HTERT RPE-1 (cell line): ENCODE measurements around the gene TOMM34.

Experiments used
- in situ Hi-C: fragments of 300-500 bp; cut with MboI; formaldehyde crosslinking; loops from 4 replicates; pipeline ENCODE4 v1.14.3; 2020; ENCODE audit warnings: low sequenced_read_pairs

TOMM34 gene

GRCh38 chr20:44963325-44964215 lies 3.4 kb upstream of the TOMM34 start:
- in situ Hi-C loops, result no loop called here

GRCh38 chr20:44962483-44962882 lies 2.3 kb upstream of the TOMM34 start:
- in situ Hi-C loops, result no loop called here

DNA sequence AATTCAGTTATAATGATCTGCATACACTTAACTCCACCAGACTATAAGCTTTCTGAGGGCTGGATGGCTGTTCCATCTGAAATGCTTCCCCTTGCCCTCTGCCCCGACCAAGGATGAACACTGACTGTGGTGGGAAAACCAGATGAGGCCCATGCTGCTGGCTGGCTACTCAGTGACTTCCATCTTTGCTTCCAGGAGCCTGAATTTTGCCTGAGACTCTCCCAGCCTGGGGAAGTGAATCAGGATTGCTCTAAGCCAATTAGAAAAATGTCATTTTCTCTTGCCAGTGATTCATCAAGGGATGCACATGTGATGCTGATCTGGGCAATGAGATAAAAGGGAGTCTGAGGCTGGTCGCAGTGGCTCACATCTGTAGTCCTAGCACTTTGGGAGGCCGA lies 1.7 kb upstream of the TOMM34 start:
- in situ Hi-C loops, result no loop called here

DNA sequence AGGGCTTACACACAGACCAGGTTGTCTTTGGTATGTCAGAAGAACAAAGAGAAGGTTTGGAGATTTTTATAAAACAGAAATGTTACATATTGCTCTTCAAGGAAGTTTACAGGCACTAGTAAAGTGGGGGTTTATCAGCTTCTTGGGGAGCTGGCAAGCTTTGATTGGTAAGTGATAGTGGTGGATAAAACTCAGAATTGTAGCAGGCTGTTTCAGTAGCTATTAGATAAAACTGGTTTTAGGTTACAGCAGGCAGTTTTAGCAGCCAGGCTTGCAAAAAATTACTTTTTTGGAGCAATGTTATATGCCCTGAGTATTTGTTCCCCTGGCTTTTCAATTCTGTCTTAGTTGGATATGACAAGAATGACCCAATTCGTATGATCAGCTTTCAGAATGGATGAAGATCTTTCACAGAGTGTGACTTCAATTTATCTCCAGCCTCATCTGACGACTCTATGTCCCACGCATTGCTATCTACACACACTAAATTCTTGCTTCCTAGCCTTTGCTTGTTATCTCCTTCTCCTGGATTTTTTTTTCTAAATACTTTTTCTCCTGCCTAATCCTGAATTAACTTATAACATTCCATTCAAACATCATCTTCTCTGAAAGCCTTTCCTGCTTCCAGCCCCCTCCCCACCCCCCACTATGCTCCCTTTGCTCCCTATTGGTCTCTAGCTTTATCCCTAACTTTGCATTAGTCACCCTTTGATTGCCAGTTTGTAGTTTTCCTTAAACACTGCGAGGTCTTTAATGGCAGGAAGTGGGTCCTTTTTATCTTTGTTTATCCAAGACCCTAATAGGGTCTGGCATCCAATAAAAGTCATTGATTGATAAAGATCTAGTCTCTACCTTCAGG lies 1.0 kb upstream of the TOMM34 start:
- in situ Hi-C loops, result no loop called here

GRCh38 chr20:44959638-44960102 lies 527 bp downstream of the TOMM34 start:
- in situ Hi-C loops, result no loop called here

DNA sequence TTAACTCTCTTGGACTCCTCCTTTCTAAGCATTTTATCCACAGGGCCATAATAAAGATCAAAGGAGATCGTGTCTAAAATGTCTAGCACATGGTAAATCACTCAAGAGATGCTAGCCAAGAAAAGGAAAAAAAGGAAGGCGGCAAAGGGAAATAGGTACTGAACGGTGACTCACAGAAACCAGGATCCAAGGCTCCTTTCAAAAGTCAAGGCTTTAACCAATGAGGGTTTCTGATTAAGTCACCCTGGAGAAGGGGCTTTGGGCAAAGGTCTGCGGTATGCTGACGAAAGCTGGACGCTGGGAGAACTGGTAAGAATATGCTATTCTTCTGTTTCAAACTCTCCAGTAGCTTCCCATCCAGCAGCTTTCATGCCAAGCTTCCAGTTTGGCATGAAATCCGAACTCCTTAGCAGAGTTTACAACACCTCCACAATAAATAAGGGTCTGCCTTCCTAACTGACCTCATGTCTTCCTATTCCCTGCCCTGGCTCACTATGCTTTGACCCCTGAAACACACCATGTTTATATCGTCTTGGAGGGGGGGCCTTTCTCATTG lies 1.0 kb downstream of the TOMM34 start:
- in situ Hi-C loops, result no loop called here

GRCh38 chr20:44958276-44958675 lies 1.9 kb downstream of the TOMM34 start:
- in situ Hi-C loops, result no loop called here

- in situ Hi-C loops, result no loop called here
These were observed 3.8 kb downstream of the TOMM34 start for GRCh38 chr20:44956410-44956809.

DNA sequence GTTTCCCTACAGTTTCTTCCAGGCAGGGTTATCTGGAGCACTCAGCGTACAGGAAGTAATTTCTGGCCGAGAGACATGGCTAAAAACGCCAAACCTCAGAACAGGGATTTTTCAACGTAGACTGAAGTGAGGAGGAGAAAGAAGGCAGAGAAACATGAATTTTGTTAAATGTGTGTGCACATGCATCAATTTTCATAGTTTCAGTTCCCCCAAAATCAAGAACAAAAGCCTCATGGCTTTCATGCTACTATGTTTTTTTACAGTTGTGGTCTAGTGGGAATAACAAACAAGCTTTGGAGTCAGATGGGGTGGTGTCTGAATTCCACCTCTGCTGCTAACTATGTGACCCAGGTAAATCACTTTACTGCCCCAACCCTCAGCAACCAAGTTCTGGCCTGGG lies 4.9 kb downstream of the TOMM34 start:
- in situ Hi-C loops, result no loop called here

- in situ Hi-C loops, result no loop called here
These were observed 6.0 kb downstream of the TOMM34 start for GRCh38 chr20:44954211-44954610.

GRCh38 chr20:44952731-44953130 lies 7.5 kb downstream of the TOMM34 start:
- in situ Hi-C loops, result no loop called here

GRCh38 chr20:44950368-44950767 lies 9.8 kb downstream of the TOMM34 start:
- in situ Hi-C loops, result no loop called here

DNA sequence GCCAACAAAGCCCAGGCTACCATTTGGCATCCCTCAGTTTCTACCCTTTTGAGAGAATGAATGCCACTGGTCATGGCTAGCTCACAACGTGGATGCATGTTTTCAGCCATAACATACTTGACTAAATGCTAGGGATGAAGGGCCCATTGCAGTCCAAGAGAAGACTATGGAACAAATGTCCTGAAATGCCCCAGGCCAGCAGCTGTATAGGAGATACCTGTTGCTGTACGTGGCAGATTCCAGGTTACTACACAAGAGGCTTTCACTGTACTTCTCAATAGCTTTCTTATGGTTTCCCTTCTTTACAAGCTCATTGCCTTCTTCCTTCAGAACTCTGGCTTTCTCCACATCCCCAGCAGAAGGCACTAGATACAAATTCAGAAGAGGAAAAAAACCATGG lies 11.7 kb downstream of the TOMM34 start:
- in situ Hi-C loops, result no loop called here

DNA sequence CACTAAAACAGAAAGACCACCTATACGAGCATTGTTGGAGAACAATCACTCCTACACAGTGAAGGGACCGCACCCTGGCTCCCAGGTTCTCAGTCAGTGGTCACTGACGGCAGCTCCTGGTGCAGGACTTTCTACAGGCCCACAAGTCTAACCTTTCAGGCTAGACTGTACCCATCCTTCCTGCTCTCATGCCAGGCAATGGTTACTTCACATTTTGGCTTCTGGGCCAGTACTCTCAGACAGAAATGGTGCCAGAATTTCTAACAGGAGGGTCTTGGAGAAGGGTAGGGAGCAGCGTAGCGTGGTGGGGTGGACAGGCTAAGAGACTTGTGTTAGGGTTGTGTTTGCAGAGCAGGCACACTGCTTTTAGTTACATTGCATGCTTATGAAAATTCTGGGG lies 12.1 kb downstream of the TOMM34 start:
- in situ Hi-C loops, result no loop called here

- in situ Hi-C loops, result no loop called here
These were observed 13.8 kb downstream of the TOMM34 start for GRCh38 chr20:44946271-44946852.

DNA sequence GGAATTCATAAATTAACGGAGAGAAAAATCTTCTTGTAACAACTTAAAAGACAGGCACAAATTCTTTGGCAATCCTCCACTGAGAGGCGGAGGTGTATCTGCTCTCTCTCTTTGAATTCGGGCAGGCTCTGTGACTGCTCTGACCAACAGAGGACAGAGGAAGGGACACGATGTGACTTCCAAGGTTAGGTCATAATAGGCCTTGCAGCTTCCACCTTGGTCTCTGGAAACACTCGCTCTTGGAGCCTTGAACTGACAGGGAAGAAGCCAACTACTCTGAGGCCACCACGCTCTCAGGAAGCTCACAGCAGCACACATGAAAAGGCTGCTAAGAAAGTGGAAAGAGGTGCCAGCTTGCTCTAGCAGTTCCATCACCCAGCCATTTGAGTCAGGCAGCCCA lies 14.9 kb downstream of the TOMM34 start:
- in situ Hi-C loops, result no loop called here

DNA sequence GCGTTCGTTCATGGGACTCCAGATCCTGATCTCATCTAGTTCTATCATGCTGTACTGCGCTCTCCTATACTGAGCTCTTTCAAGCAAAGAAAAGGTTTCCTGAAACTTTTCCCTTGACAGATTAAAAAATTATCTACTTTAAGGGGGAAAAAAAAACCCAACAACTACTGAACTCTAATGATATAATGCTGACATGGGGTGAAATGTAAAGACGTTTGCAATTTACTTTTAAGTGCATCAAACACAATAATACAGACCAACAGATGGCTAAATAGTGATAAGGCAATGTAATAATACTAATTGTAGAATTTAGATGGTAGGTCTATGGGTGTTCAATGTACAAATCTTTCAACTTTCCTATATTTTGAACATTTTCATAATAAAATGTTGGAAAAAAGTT lies 16.4 kb downstream of the TOMM34 start:
- in situ Hi-C loops, result no loop called here

- in situ Hi-C loops, result no loop called here
These were observed 17.8 kb downstream of the TOMM34 start for GRCh38 chr20:44942264-44942973.

DNA sequence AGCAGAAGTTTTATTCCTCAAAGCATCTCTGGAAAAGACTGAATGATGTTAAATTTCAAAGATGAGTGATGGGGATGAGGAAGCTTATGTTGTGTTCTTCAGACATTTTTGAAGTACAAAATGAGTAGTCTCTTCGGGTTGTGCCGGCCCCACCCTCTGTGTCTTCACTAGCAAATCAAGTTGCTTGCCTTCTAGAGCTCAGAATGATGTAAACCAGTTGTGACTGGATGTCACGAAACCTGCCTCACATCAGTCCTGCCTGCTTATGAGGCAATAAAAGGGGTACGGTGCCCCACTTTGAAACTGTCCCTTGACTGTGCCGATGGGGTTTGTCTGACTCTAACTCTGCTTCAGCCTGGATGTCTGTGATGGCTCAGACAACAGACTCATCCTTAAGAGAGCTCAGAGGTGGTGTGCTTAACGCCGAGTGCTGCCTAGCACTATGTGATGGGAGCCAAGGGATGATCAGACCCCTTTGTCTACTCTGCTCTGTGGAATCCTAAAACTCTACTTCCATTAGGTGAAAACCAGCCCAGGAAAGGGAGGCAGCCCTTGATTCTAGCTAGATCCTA lies 19.0 kb downstream of the TOMM34 start:
- in situ Hi-C loops, result no loop called here

DNA sequence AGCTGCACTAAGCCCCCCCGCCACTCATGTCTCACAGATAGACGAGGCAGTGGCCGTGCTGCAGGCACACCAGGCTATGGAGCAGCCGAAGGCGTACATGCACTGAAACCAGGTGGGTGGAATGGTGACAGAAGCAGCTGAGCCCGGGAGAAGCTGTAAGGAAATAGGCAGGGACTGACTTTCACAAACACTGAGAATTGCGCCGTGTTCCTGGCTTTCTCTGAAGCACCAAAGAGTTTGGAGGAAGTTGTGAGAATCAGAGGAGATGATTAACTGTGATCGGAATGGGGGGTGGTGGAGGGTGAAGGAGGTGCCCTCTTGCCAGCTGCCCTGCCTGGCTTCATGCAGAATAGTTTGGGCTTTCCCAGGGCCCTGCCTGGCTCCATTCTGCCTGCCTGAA lies 21.6 kb downstream of the TOMM34 start:
- in situ Hi-C loops, result no loop called here
